ENCODE data around the gene IPO4. TPM values are rescaled to one million over a fixed set of nuclear protein-coding genes. Genes with fewer than 3 reads are reported as not detected.

IPO4 gene
- total and polyA plus RNA-seq, 9 of the 15 experiments (the other 6 are each of a cell fraction or from before 2014, with no cell fraction given), result 7.3 to 122 (median 31.8) TPM

- TF ChIP-seq, protein P1, sequence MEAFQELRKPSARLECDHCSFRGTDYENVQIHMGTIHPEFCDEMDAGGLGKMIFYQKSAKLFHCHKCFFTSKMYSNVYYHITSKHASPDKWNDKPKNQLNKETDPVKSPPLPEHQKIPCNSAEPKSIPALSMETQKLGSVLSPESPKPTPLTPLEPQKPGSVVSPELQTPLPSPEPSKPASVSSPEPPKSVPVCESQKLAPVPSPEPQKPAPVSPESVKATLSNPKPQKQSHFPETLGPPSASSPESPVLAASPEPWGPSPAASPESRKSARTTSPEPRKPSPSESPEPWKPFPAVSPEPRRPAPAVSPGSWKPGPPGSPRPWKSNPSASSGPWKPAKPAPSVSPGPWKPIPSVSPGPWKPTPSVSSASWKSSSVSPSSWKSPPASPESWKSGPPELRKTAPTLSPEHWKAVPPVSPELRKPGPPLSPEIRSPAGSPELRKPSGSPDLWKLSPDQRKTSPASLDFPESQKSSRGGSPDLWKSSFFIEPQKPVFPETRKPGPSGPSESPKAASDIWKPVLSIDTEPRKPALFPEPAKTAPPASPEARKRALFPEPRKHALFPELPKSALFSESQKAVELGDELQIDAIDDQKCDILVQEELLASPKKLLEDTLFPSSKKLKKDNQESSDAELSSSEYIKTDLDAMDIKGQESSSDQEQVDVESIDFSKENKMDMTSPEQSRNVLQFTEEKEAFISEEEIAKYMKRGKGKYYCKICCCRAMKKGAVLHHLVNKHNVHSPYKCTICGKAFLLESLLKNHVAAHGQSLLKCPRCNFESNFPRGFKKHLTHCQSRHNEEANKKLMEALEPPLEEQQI (IDR thresholded peaks at IDR 0.05), result no peak
- TF ChIP-seq KDM1A (IDR thresholded peaks at IDR 0.05), result peak; percentile 34 to 73; a peak in 2 of 4 replicates
- TF ChIP-seq REST (IDR thresholded peaks at IDR 0.05; ENCODE audit: borderline replicate concordance), result peak; percentile 61
- 0 out of 2 replicates have a peak, but pooled peaks have one; percentile 28 for TF ChIP-seq REST (CRISPR knock-in tag; IDR thresholded peaks at IDR 0.05; ENCODE audit: low read depth)
Observed at GRCh38 chr14:24141097-24141880, 47.3 kb downstream of the IPO4 start, which contains the start of gene EMC9 (continued).
